Mesothelial cell of epicardium (in vitro differentiated cells): ENCODE results near the gene STOML1. TPM values are rescaled to one million over a fixed set of nuclear protein-coding genes. Genes with fewer than 3 reads are reported as not detected.

Source experiments
- DNase-seq, 2 experiments: peaks; one replicate each; pipeline ENCODE4 v3.0.0; 2021; ENCODE audit warnings: low spot score in 2 of 2; ENCODE audit not compliant: unreplicated experiment in 2 of 2
- H3K27ac Mint-ChIP-seq: 2 replicates; pipeline ENCODE4 v1.8.0; 2021; ENCODE audit warnings: mixed read lengths
- H3K27me3 Mint-ChIP-seq: 2 replicates; pipeline ENCODE4 v1.8.0; 2021; ENCODE audit warnings: low read depth, mixed read lengths
- H3K36me3 Mint-ChIP-seq: 2 replicates; pipeline ENCODE4 v1.8.0; 2021; ENCODE audit warnings: mixed read lengths
- H3K4me1 Mint-ChIP-seq: 2 replicates; pipeline ENCODE4 v1.8.0; 2021; ENCODE audit warnings: mixed read lengths
- H3K4me3 Mint-ChIP-seq: 2 replicates; pipeline ENCODE4 v1.8.0; 2021; ENCODE audit warnings: mild to moderate bottlenecking, moderate library complexity, mixed read lengths
- H3K9me3 Mint-ChIP-seq: 2 replicates; pipeline ENCODE4 v1.8.0; 2021; ENCODE audit warnings: mixed read lengths
- total RNA-seq: library from RNA; stranded (reverse); gene quantifications from 3 replicates; pipeline ENCODE4 v1.2.1, GENCODE V29; 2021
- TF ChIP-seq, protein P1 (sequence below): fragments of 200-600 bp; sonication (generic); IDR thresholded peaks from one replicate; pipeline ENCODE4 v1.5.0; 2021; ENCODE audit warnings: antibody characterized with exemption; ENCODE audit not compliant: unreplicated experiment

The STOML1 gene
- total RNA-seq, 1 donor from 2014 or later: 11.9 TPM

DNA sequence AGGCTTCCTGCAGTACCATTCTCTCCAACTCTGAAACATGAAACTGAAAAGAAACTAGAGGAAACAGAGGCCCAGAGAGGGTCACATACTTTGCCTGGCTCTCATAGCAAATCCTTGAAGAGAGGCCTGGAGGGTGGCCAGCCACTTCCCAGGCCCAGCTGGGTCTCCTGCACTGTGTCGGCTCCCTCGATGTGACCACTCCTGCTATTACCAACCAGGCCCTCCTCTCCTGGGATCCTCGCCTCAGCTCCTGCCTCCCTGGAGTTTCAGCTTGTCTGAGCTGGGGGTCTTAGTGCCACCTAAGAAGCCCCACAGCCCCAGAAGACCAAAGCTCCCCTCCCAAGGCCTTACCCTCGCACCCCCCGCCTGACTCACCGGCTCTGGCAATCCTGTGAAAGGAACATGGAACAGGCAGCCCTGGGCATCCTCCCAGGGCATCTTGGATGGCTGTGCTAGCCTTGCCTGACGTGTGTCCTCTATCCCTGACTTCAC, 61.3 kb downstream of the STOML1 start:
- DNase-seq: no peak
- Mint-ChIP-seq H3K9me3 (no peaks in the 10 kb centered on the region), H3K4me1 (peaks cover 33% of the 10 kb centered on the region), H3K27ac (no peak overlapping the region), H3K27me3 (no peaks in the 10 kb centered on the region), H3K36me3 (no peaks in the 10 kb centered on the region), H3K4me3 (no peak overlapping the region)
- TF ChIP-seq, protein P1, sequence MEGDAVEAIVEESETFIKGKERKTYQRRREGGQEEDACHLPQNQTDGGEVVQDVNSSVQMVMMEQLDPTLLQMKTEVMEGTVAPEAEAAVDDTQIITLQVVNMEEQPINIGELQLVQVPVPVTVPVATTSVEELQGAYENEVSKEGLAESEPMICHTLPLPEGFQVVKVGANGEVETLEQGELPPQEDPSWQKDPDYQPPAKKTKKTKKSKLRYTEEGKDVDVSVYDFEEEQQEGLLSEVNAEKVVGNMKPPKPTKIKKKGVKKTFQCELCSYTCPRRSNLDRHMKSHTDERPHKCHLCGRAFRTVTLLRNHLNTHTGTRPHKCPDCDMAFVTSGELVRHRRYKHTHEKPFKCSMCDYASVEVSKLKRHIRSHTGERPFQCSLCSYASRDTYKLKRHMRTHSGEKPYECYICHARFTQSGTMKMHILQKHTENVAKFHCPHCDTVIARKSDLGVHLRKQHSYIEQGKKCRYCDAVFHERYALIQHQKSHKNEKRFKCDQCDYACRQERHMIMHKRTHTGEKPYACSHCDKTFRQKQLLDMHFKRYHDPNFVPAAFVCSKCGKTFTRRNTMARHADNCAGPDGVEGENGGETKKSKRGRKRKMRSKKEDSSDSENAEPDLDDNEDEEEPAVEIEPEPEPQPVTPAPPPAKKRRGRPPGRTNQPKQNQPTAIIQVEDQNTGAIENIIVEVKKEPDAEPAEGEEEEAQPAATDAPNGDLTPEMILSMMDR: no peak

DNA sequence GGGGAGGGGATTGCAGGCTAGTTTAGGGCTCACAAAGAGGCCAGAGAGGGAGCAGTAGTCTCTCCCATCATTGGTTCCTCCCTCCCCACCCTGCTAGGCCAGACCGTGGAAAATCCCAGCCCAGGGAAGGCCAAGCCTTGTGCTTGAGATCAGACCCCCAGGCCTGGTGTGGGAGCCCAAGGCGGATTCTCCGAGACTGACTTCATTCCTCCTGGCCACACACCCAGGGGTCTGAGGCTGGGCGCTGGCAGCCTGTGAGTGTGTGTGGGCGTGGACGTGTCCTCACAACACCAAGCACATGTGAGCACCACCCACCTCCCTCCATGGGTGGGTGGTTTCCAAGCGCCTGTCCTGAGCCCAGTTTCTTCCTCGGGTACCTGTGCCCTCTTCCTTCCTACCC, 61.7 kb downstream of the STOML1 start:
- H3K4me1 Mint-ChIP-seq: peaks cover 38% of the 10 kb centered on the region
- H3K36me3 Mint-ChIP-seq: no peaks in the 10 kb centered on the region
- no peak overlapping the region for H3K27ac Mint-ChIP-seq
- no peak overlapping the region for H3K4me3 Mint-ChIP-seq
- H3K9me3 Mint-ChIP-seq: no peaks in the 10 kb centered on the region
- H3K27me3 Mint-ChIP-seq: no peaks in the 10 kb centered on the region
- DNase-seq: no peak
- TF ChIP-seq, protein P1: no peak

DNA sequence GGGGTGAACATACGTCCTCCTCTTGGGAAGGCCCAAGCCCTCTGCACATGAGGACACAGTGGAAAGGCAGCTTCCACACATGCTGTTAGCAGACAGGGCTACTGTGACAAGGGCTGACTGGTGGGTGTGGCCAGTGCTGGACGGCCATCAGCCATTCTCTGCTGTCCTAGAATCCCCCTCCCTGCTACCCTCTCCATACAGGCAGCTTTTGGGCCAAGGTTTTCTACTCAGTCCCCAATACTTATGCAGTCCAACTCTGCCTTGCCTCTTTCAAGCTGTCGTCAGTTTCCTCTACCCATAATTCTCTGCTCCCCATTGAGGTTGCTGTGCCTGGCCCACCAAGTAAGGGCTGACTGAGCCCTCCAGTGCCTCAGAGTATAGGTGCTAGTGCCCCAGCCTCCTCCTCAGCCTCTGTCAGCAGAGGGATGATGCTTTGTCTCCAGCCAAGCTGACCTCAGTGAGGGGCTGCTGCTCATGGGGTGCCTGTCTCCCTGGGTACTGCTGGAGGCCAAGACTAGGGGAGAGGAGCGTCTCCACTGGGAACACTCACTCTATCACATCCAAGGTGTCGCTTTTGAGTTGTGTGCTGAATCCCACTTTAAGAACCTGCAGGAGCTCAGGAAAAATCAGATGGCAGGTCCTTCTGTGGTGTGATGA, 63.0 kb downstream of the STOML1 start:
- Mint-ChIP-seq H3K9me3 (no peaks in the 10 kb centered on the region), H3K36me3 (no peaks in the 10 kb centered on the region), H3K4me1 (peaks cover 43% of the 10 kb centered on the region), H3K27me3 (no peaks in the 10 kb centered on the region), H3K27ac (no peak overlapping the region), H3K4me3 (peak overlapping the region; percentile 63)
- TF ChIP-seq, protein P1: no peak
- no peak for DNase-seq

Other genes with a start within 250 kb of the STOML1 start
- gene INSYN1, start 238.9 kb downstream of the STOML1 start, total RNA-seq: 11.7 to 13.2 TPM (median 12.7 TPM) in 3 replicates
- gene TBC1D21, start 118.7 kb downstream of the STOML1 start, total RNA-seq: not detected in 3 replicates
- gene LOXL1, start 65.8 kb downstream of the STOML1 start, total RNA-seq: 62.9 to 69.0 TPM (median 68.6 TPM) in 3 replicates
- 41.2 to 45.3 TPM (median 43.6 TPM) in 3 replicates for gene PML, start 2.4 kb upstream of the STOML1 start, total RNA-seq
- gene GOLGA6A, start 90.3 kb upstream of the STOML1 start, total RNA-seq: 0.20 to 0.94 TPM (median 0.29 TPM) in 3 replicates
- 1.3 to 1.9 TPM (median 1.4 TPM) in 3 replicates for gene ISLR2, start 138.3 kb upstream of the STOML1 start, total RNA-seq
- 59.8 to 66.8 TPM (median 64.9 TPM) in 3 replicates for gene ISLR, start 181.4 kb upstream of the STOML1 start, total RNA-seq
- 101 to 114 TPM (median 111 TPM) in 3 replicates for gene STRA6, start 210.5 kb upstream of the STOML1 start, total RNA-seq
- gene CCDC33, start 244.0 kb upstream of the STOML1 start, total RNA-seq: 4.2 to 6.4 TPM (median 5.0 TPM) in 3 replicates